ENCODE results near the gene PACRG.

PACRG gene

GRCh38 chr6:163183806-163184205 lies 456.0 kb downstream of the PACRG start:
- Histone ChIP-seq H3K27me3 (ENCODE audit: control insufficient read depth, insufficient read depth, low read length) (no peaks in the 10 kb centered on the region), H3K4me3 (ENCODE audit: low read depth, low read length) (no peak overlapping the region), H3K4me1 (ENCODE audit: control insufficient read depth, insufficient read depth, low read length) (peaks cover 12% of the 10 kb centered on the region), H3K9ac (ENCODE audit: low read length) (no peak overlapping the region), H3K36me3 (ENCODE audit: control insufficient read depth, insufficient read depth, low read length) (no peaks in the 10 kb centered on the region), H3K27ac (ENCODE audit: low read depth, low read length) (no peak overlapping the region), H3K9me3 (ENCODE audit: control insufficient read depth, insufficient read depth, low read depth, low read length) (no peaks in the 10 kb centered on the region)

- no peaks in the 10 kb centered on the region for H3K36me3 ChIP-seq (ENCODE audit: control insufficient read depth, insufficient read depth, low read length)
- no peaks in the 10 kb centered on the region for H3K9me3 ChIP-seq (ENCODE audit: control insufficient read depth, insufficient read depth, low read depth, low read length)
- peaks cover 12% of the 10 kb centered on the region for H3K4me1 ChIP-seq (ENCODE audit: control insufficient read depth, insufficient read depth, low read length)
- no peak overlapping the region for H3K9ac ChIP-seq (ENCODE audit: low read length)
- no peaks in the 10 kb centered on the region for H3K27me3 ChIP-seq (ENCODE audit: control insufficient read depth, insufficient read depth, low read length)
- H3K4me3 ChIP-seq (ENCODE audit: low read depth, low read length), result no peak overlapping the region
- H3K27ac ChIP-seq (ENCODE audit: low read depth, low read length), result no peak overlapping the region
Observed at GRCh38 chr6:163185744-163186143, 458.0 kb downstream of the PACRG start.

GRCh38 chr6:163186527-163186926 lies 458.8 kb downstream of the PACRG start:
- Histone ChIP-seq H3K36me3 (ENCODE audit: control insufficient read depth, insufficient read depth, low read length) (no peaks in the 10 kb centered on the region), H3K4me3 (ENCODE audit: low read depth, low read length) (no peak overlapping the region), H3K4me1 (ENCODE audit: control insufficient read depth, insufficient read depth, low read length) (peaks cover 7% of the 10 kb centered on the region; the same call in 1 of the 2 replicates)

GRCh38 chr6:163187201-163187600 lies 459.4 kb downstream of the PACRG start:
- H3K27ac ChIP-seq (ENCODE audit: low read depth, low read length), result no peak overlapping the region
- H3K9me3 ChIP-seq (ENCODE audit: control insufficient read depth, insufficient read depth, low read depth, low read length), result no peaks in the 10 kb centered on the region
- no peaks in the 10 kb centered on the region for H3K27me3 ChIP-seq (ENCODE audit: control insufficient read depth, insufficient read depth, low read length)
- H3K4me1 ChIP-seq (ENCODE audit: control insufficient read depth, insufficient read depth, low read length), result peaks cover under 1% of the 10 kb centered on the region; the same call in 1 of the 2 replicates
- H3K4me3 ChIP-seq (ENCODE audit: low read depth, low read length), result no peak overlapping the region
- no peaks in the 10 kb centered on the region for H3K36me3 ChIP-seq (ENCODE audit: control insufficient read depth, insufficient read depth, low read length)
- no peak overlapping the region for H3K9ac ChIP-seq (ENCODE audit: low read length)

More at GRCh38 chr6:163186527-163186926, 458.8 kb downstream of the PACRG start:
- Histone ChIP-seq H3K27me3 (ENCODE audit: control insufficient read depth, insufficient read depth, low read length) (no peaks in the 10 kb centered on the region), H3K27ac (ENCODE audit: low read depth, low read length) (no peak overlapping the region), H3K9me3 (ENCODE audit: control insufficient read depth, insufficient read depth, low read depth, low read length) (no peaks in the 10 kb centered on the region), H3K9ac (ENCODE audit: low read length) (no peak overlapping the region)

- H3K4me1 ChIP-seq (ENCODE audit: control insufficient read depth, insufficient read depth, low read length), result no peaks in the 10 kb centered on the region
- no peaks in the 10 kb centered on the region for H3K9me3 ChIP-seq (ENCODE audit: control insufficient read depth, insufficient read depth, low read depth, low read length)
- no peak overlapping the region for H3K4me3 ChIP-seq (ENCODE audit: low read depth, low read length)
- no peak overlapping the region for H3K9ac ChIP-seq (ENCODE audit: low read length)
- no peaks in the 10 kb centered on the region for H3K36me3 ChIP-seq (ENCODE audit: control insufficient read depth, insufficient read depth, low read length)
- no peaks in the 10 kb centered on the region for H3K27me3 ChIP-seq (ENCODE audit: control insufficient read depth, insufficient read depth, low read length)
- H3K27ac ChIP-seq (ENCODE audit: low read depth, low read length), result no peak overlapping the region
Observed at GRCh38 chr6:163187606-163188005, 459.8 kb downstream of the PACRG start.

GRCh38 chr6:163188746-163189145 lies 461.0 kb downstream of the PACRG start:
- H3K4me3 ChIP-seq (ENCODE audit: low read depth, low read length), result no peak overlapping the region
- H3K4me1 ChIP-seq (ENCODE audit: control insufficient read depth, insufficient read depth, low read length), result no peaks in the 10 kb centered on the region
- no peaks in the 10 kb centered on the region for H3K27me3 ChIP-seq (ENCODE audit: control insufficient read depth, insufficient read depth, low read length)
- no peaks in the 10 kb centered on the region for H3K36me3 ChIP-seq (ENCODE audit: control insufficient read depth, insufficient read depth, low read length)
- no peak overlapping the region for H3K9ac ChIP-seq (ENCODE audit: low read length)
- no peaks in the 10 kb centered on the region for H3K9me3 ChIP-seq (ENCODE audit: control insufficient read depth, insufficient read depth, low read depth, low read length)
- no peak overlapping the region for H3K27ac ChIP-seq (ENCODE audit: low read depth, low read length)

GRCh38 chr6:163189609-163190008 lies 461.8 kb downstream of the PACRG start:
- Histone ChIP-seq H3K9me3 (ENCODE audit: control insufficient read depth, insufficient read depth, low read depth, low read length) (no peaks in the 10 kb centered on the region), H3K9ac (ENCODE audit: low read length) (no peak overlapping the region), H3K4me3 (ENCODE audit: low read depth, low read length) (no peak overlapping the region), H3K27ac (ENCODE audit: low read depth, low read length) (no peak overlapping the region), H3K4me1 (ENCODE audit: control insufficient read depth, insufficient read depth, low read length) (no peaks in the 10 kb centered on the region), H3K27me3 (ENCODE audit: control insufficient read depth, insufficient read depth, low read length) (no peaks in the 10 kb centered on the region), H3K36me3 (ENCODE audit: control insufficient read depth, insufficient read depth, low read length) (no peaks in the 10 kb centered on the region)

GRCh38 chr6:163190786-163191185 lies 463.0 kb downstream of the PACRG start:
- Histone ChIP-seq H3K36me3 (ENCODE audit: control insufficient read depth, insufficient read depth, low read length) (no peaks in the 10 kb centered on the region), H3K9ac (ENCODE audit: low read length) (no peak overlapping the region), H3K27ac (ENCODE audit: low read depth, low read length) (no peak overlapping the region), H3K4me1 (ENCODE audit: control insufficient read depth, insufficient read depth, low read length) (no peaks in the 10 kb centered on the region), H3K27me3 (ENCODE audit: control insufficient read depth, insufficient read depth, low read length) (no peaks in the 10 kb centered on the region), H3K9me3 (ENCODE audit: control insufficient read depth, insufficient read depth, low read depth, low read length) (no peaks in the 10 kb centered on the region), H3K4me3 (ENCODE audit: low read depth, low read length) (no peak overlapping the region)

- Histone ChIP-seq H3K4me1 (ENCODE audit: control insufficient read depth, insufficient read depth, low read length) (no peaks in the 10 kb centered on the region), H3K9ac (ENCODE audit: low read length) (no peak overlapping the region), H3K27me3 (ENCODE audit: control insufficient read depth, insufficient read depth, low read length) (no peaks in the 10 kb centered on the region), H3K9me3 (ENCODE audit: control insufficient read depth, insufficient read depth, low read depth, low read length) (no peaks in the 10 kb centered on the region), H3K27ac (ENCODE audit: low read depth, low read length) (no peak overlapping the region), H3K4me3 (ENCODE audit: low read depth, low read length) (no peak overlapping the region), H3K36me3 (ENCODE audit: control insufficient read depth, insufficient read depth, low read length) (no peaks in the 10 kb centered on the region)
Observed at GRCh38 chr6:163191704-163192537, 464.1 kb downstream of the PACRG start.

GRCh38 chr6:163192591-163192990 lies 464.8 kb downstream of the PACRG start:
- H3K9me3 ChIP-seq (ENCODE audit: control insufficient read depth, insufficient read depth, low read depth, low read length), result no peaks in the 10 kb centered on the region
- H3K4me3 ChIP-seq (ENCODE audit: low read depth, low read length), result no peak overlapping the region
- H3K36me3 ChIP-seq (ENCODE audit: control insufficient read depth, insufficient read depth, low read length), result no peaks in the 10 kb centered on the region
- H3K4me1 ChIP-seq (ENCODE audit: control insufficient read depth, insufficient read depth, low read length), result no peaks in the 10 kb centered on the region
- no peak overlapping the region for H3K27ac ChIP-seq (ENCODE audit: low read depth, low read length)
- H3K9ac ChIP-seq (ENCODE audit: low read length), result no peak overlapping the region
- H3K27me3 ChIP-seq (ENCODE audit: control insufficient read depth, insufficient read depth, low read length), result no peaks in the 10 kb centered on the region

GRCh38 chr6:163193326-163193725 lies 465.6 kb downstream of the PACRG start:
- H3K4me1 ChIP-seq (ENCODE audit: control insufficient read depth, insufficient read depth, low read length), result no peaks in the 10 kb centered on the region
- H3K27ac ChIP-seq (ENCODE audit: low read depth, low read length), result no peak overlapping the region

More at GRCh38 chr6:163193326-163193725, 465.6 kb downstream of the PACRG start:
- no peaks in the 10 kb centered on the region for H3K27me3 ChIP-seq (ENCODE audit: control insufficient read depth, insufficient read depth, low read length)
- H3K9me3 ChIP-seq (ENCODE audit: control insufficient read depth, insufficient read depth, low read depth, low read length), result no peaks in the 10 kb centered on the region
- H3K36me3 ChIP-seq (ENCODE audit: control insufficient read depth, insufficient read depth, low read length), result no peaks in the 10 kb centered on the region
- H3K4me3 ChIP-seq (ENCODE audit: low read depth, low read length), result no peak overlapping the region
- no peak overlapping the region for H3K9ac ChIP-seq (ENCODE audit: low read length)

All from HUES6 (cell line).